ENCODE measurements around the gene ESRRB.

ESRRB gene

GRCh38 chr14:76539130-76539529 lies 163.2 kb downstream of the ESRRB start:
- no peak overlapping the region for H3K4me3 ChIP-seq (ENCODE audit: low read length)
- DNase-seq (ENCODE audit: low read depth) = no peak
- TF ChIP-seq CTCF (IDR thresholded peaks at IDR 0.05; ENCODE audit: insufficient read depth, low read depth, low read length, missing control alignments) = no peak

- TF ChIP-seq CTCF (IDR thresholded peaks at IDR 0.05; ENCODE audit: insufficient read depth, low read depth, low read length, missing control alignments) = no peak
- H3K4me3 ChIP-seq (ENCODE audit: low read length) = no peak overlapping the region
- no peak for DNase-seq (ENCODE audit: low read depth)
These were observed 165.8 kb downstream of the ESRRB start for GRCh38 chr14:76541594-76542219.

GRCh38 chr14:76546426-76547221 lies 170.7 kb downstream of the ESRRB start:
- peak; percentile 63 for DNase-seq (ENCODE audit: low read depth)
- no peak overlapping the region for H3K4me3 ChIP-seq (ENCODE audit: low read length)
- peak; percentile 65 for TF ChIP-seq CTCF (IDR thresholded peaks at IDR 0.05; ENCODE audit: insufficient read depth, low read depth, low read length, missing control alignments)

GRCh38 chr14:76547831-76548230 lies 171.9 kb downstream of the ESRRB start:
- TF ChIP-seq CTCF (IDR thresholded peaks at IDR 0.05; ENCODE audit: insufficient read depth, low read depth, low read length, missing control alignments) = no peak
- no peak overlapping the region for H3K4me3 ChIP-seq (ENCODE audit: low read length)
- DNase-seq (ENCODE audit: low read depth) = no peak

- H3K4me3 ChIP-seq (ENCODE audit: low read length) = no peak overlapping the region
- peak; percentile 100 for DNase-seq (ENCODE audit: low read depth)
- TF ChIP-seq CTCF (IDR thresholded peaks at IDR 0.05; ENCODE audit: insufficient read depth, low read depth, low read length, missing control alignments) = no peak
These were observed 174.6 kb downstream of the ESRRB start for GRCh38 chr14:76550534-76550933.

- DNase-seq (ENCODE audit: low read depth) = no peak
- H3K4me3 ChIP-seq (ENCODE audit: low read length) = no peak overlapping the region
- TF ChIP-seq CTCF (IDR thresholded peaks at IDR 0.05; ENCODE audit: insufficient read depth, low read depth, low read length, missing control alignments) = no peak
These were observed 175.2 kb downstream of the ESRRB start for GRCh38 chr14:76551116-76551515.
